Measurements from ENCODE around the gene CELF1. TPM values are rescaled to one million over a fixed set of nuclear protein-coding genes. Genes with fewer than 3 reads are reported as not detected.
A peak's percentile ranks its signal among the peaks of the same experiment; 100 is the strongest.

Gene CELF1
- total RNA-seq, 2 experiments from 2014 or later = 120 to 122 TPM

- peaks cover 82% of the 10 kb centered on the region for H3K4me1 Mint-ChIP-seq (ENCODE audit: low read depth)
- H3K4me3 Mint-ChIP-seq = no peak overlapping the region
- peaks cover 21% of the 10 kb centered on the region for H3K36me3 Mint-ChIP-seq (ENCODE audit: low read depth)
- no peaks in the 10 kb centered on the region for H3K27me3 Mint-ChIP-seq
- DNase-seq (peak; percentile 12), ATAC-seq (peak; percentile 58)
- TF ChIP-seq, protein P1, sequence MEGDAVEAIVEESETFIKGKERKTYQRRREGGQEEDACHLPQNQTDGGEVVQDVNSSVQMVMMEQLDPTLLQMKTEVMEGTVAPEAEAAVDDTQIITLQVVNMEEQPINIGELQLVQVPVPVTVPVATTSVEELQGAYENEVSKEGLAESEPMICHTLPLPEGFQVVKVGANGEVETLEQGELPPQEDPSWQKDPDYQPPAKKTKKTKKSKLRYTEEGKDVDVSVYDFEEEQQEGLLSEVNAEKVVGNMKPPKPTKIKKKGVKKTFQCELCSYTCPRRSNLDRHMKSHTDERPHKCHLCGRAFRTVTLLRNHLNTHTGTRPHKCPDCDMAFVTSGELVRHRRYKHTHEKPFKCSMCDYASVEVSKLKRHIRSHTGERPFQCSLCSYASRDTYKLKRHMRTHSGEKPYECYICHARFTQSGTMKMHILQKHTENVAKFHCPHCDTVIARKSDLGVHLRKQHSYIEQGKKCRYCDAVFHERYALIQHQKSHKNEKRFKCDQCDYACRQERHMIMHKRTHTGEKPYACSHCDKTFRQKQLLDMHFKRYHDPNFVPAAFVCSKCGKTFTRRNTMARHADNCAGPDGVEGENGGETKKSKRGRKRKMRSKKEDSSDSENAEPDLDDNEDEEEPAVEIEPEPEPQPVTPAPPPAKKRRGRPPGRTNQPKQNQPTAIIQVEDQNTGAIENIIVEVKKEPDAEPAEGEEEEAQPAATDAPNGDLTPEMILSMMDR (IDR thresholded peaks at IDR 0.05) = no peak
- intact Hi-C loops (cut with micrococcal nuclease) = no loop called here
- H3K27ac Mint-ChIP-seq = peak overlapping the region; percentile 49
- POLR2A ChIA-PET = interaction anchor here (1.1 to 2.5 kb wide), 5 partner anchors 9 to 42 kb away, joined by 5 to 8 read pairs (median 6); partner anchors contain the start of gene CELF1
- no peaks in the 10 kb centered on the region for H3K9me3 Mint-ChIP-seq
- CTCF ChIA-PET = interaction anchor here (1.2 to 2.9 kb wide), 3 partner anchors 9 to 30 kb away, joined by 3 to 10 read pairs (median 4); no protein-coding TSS in a partner anchor
Observed at GRCh38 chr11:47510209-47510608, 42.7 kb downstream of the CELF1 start.

DNA sequence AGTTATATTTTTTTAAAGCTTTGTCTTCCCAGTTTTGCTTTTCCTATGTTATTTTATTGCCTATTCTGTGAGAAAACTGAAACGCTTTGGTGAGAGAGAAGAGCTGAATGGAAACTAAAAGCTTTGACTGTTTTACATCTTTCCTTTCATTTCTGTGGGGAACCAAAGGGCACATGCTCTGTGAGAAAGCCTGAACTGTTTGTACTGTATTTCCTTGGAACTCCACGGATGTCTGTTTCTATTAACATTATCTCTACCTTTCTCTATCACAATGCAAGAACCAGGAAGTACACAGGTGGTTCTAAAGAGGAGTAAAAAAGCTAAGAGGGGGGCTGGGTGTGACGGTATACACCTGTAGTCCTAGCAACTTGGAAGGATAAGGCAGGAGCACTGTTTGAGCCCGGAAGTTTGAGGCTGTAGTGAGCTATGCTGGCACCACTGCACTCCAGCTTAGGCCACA is 43.8 kb downstream of the CELF1 start:
- TF ChIP-seq, protein P1 (IDR thresholded peaks at IDR 0.05) = no peak
- peak overlapping the region; percentile 77 for H3K27ac Mint-ChIP-seq
- H3K27me3 Mint-ChIP-seq = no peaks in the 10 kb centered on the region
- H3K36me3 Mint-ChIP-seq (ENCODE audit: low read depth) = peaks cover 22% of the 10 kb centered on the region
- ATAC-seq (peak; percentile 31), DNase-seq (no peak)
- POLR2A ChIA-PET = interaction anchor here (0.9 to 2.5 kb wide), 5 partner anchors 8 to 56 kb away, joined by 3 to 8 read pairs (median 6); partner anchors contain the start of genes CELF1 and PTPMT1
- peaks cover 76% of the 10 kb centered on the region for H3K4me1 Mint-ChIP-seq (ENCODE audit: low read depth)
- intact Hi-C loops (cut with micrococcal nuclease) = no loop called here
- H3K4me3 Mint-ChIP-seq = no peak overlapping the region
- CTCF ChIA-PET = interaction anchor here (0.6 to 2.9 kb wide), 4 partner anchors 9 to 43 kb away, joined by 3 to 10 read pairs (median 6); no protein-coding TSS in a partner anchor
- no peaks in the 10 kb centered on the region for H3K9me3 Mint-ChIP-seq

DNA sequence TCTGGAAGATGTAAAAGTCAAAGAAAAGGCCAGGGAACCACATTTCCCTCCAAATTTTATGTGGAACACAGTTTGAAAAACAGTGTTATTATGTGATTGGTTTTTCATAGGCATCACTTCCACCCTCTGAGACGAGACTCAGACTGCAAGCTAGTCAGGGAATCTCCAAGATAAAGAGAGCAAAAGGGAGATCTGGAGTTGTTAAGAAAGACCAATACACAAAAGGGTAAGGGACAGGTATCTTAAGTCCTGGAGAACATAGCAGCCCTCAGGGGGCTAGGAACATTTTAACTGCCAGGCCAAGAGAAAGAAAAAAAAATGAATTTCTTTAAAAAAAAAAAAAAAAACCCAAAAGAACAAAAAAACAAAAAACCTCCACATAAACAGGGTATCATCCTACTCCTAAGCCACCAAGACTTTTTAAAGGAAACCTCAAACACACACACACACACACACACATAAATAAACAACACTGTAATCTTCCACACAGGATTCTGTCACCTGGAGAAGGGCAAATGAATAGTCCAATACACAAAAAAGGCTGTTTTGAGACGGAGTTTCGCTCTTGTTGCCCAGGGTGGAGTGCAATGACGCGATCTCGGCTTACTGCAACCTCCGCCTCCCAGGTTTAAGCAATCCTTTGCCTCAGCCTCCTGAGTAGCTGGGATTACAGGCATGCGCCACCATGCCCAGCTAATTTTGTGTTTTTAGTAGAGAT is 44.5 kb downstream of the CELF1 start:
- DNase-seq = no peak
- H3K4me3 Mint-ChIP-seq = no peak overlapping the region
- no peaks in the 10 kb centered on the region for H3K27me3 Mint-ChIP-seq
- no peaks in the 10 kb centered on the region for H3K9me3 Mint-ChIP-seq
- TF ChIP-seq, protein P1 (IDR thresholded peaks at IDR 0.05) = no peak
- no peak for ATAC-seq
- intact Hi-C loops (cut with micrococcal nuclease) = no loop called here
- peak overlapping the region; percentile 77 for H3K27ac Mint-ChIP-seq
- ChIA-PET CTCF (interaction anchor here (0.9 to 2.9 kb wide), 3 partner anchors 9 to 44 kb away, joined by 5 to 10 read pairs (median 6); no protein-coding TSS in a partner anchor), POLR2A (interaction anchor here (0.6 to 2.5 kb wide), 6 partner anchors 7 to 118 kb away, joined by 3 to 8 read pairs (median 6); partner anchors contain the start of gene CELF1)
- peaks cover 22% of the 10 kb centered on the region for H3K36me3 Mint-ChIP-seq (ENCODE audit: low read depth)
- peaks cover 75% of the 10 kb centered on the region for H3K4me1 Mint-ChIP-seq (ENCODE audit: low read depth)

GRCh38 chr11:47507563-47508239 is 45.2 kb downstream of the CELF1 start:
- no peaks in the 10 kb centered on the region for H3K9me3 Mint-ChIP-seq
- H3K27ac Mint-ChIP-seq = peak overlapping the region; percentile 77
- CTCF ChIA-PET = interaction anchor here (0.6 to 2.9 kb wide), 3 partner anchors 14 to 57 kb away, joined by 3 to 10 read pairs (median 4); no protein-coding TSS in a partner anchor
- ATAC-seq (no peak), DNase-seq (no peak)
- TF ChIP-seq, protein P1 (IDR thresholded peaks at IDR 0.05) = no peak
- H3K4me1 Mint-ChIP-seq (ENCODE audit: low read depth) = peaks cover 73% of the 10 kb centered on the region
- intact Hi-C loops (cut with micrococcal nuclease) = no loop called here
- no peak overlapping the region for H3K4me3 Mint-ChIP-seq
- peaks cover 27% of the 10 kb centered on the region for H3K36me3 Mint-ChIP-seq (ENCODE audit: low read depth)
- H3K27me3 Mint-ChIP-seq = no peaks in the 10 kb centered on the region
- POLR2A ChIA-PET = interaction anchor here (0.7 kb wide), 1 partner anchor 20 kb away, joined by 3 read pairs; no protein-coding TSS in a partner anchor
